BLaER1 (cell line): ENCODE measurements around the gene ADCK1.
"Not testable (repeated sequence)": the region's sequence is repeated elsewhere in the genome, so short reads cannot be mapped to it uniquely, and the experiment has no call there.

Source experiments
- H3K27ac ChIP-seq: shearing (Covaris generic); formaldehyde crosslinking; 2 replicates; pipeline ENCODE4 v1.8.1; 2022
- H3K27me3 ChIP-seq: shearing (Covaris generic); formaldehyde crosslinking; 2 replicates; pipeline ENCODE4 v1.8.1; 2022
- H3K36me3 ChIP-seq: shearing (Covaris generic); formaldehyde crosslinking; 2 replicates; pipeline ENCODE4 v1.8.1; 2022
- H3K4me1 ChIP-seq: shearing (Covaris generic); formaldehyde crosslinking; 2 replicates; pipeline ENCODE4 v1.8.1; 2022
- H3K4me2 ChIP-seq: shearing (Covaris generic); formaldehyde crosslinking; 2 replicates; pipeline ENCODE4 v1.8.1; 2022
- H3K4me3 ChIP-seq: shearing (Covaris generic); formaldehyde crosslinking; 2 replicates; pipeline ENCODE4 v1.8.1; 2022
- H3K9ac ChIP-seq: shearing (Covaris generic); formaldehyde crosslinking; 2 replicates; pipeline ENCODE4 v1.8.1; 2022
- H3K9me3 ChIP-seq: shearing (Covaris generic); formaldehyde crosslinking; 2 replicates; pipeline ENCODE4 v1.8.1; 2022
- H4K20me1 ChIP-seq: shearing (Covaris generic); formaldehyde crosslinking; 2 replicates; pipeline ENCODE4 v1.8.1; 2022
- Cebpa-rat ChIP-seq: shearing (Covaris generic); IDR thresholded peaks from 2 replicates; pipeline ENCODE4 v1.8.1; 2022

ADCK1 gene

GRCh38 chr14:77923131-77923936 is 123.4 kb downstream of the ADCK1 start:
- Histone ChIP-seq H3K27me3 (no peaks in the 10 kb centered on the region), H3K4me1 (no peaks in the 10 kb centered on the region), H3K27ac (no peak overlapping the region), H3K4me3 (no peak overlapping the region), H3K36me3 (no peaks in the 10 kb centered on the region), H3K9ac (no peak overlapping the region), H3K9me3 (peaks cover 9% of the 10 kb centered on the region), H3K4me2 (no peak overlapping the region), H4K20me1 (no peaks in the 10 kb centered on the region)
- no peak for TF ChIP-seq Cebpa-rat

DNA sequence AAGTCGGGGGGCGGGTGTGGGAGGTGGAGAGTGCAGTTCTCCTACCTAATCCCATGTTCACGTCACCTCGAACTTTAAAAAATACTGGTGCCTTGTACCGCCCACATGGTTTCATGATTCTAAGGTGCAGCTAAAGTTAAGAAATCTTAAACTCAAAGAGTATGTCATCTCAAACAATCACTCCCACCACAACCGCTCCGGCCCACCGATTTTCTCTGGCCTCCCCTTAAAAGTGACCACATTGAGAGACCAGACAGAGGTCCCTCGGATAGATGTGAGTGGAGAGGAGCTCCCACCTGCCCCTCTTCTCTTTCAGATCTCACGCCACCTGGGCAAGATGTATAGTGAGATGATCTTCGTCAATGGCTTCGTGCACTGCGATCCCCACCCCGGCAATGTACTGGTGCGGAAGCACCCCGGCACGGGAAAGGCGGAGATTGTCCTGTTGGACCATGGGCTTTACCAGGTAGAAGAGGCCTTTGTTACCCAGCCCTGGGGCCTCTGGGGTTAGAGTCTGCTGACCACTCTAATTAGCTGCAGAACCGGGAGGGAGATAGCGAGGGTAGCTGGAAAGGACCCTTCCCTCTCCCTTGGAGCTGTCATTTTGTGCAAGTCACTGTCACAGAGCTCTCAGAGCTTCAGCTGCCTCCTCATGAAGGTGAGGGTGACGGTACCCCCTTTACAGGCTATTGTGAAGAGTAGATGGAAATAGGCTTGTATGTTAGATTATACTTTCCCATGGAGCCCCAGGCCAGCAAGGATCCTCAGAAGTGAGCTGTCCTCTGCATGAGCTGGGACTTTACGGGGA is 124.4 kb downstream of the ADCK1 start:
- no peak overlapping the region for H3K27ac ChIP-seq
- peaks cover 9% of the 10 kb centered on the region for H3K9me3 ChIP-seq
- H3K4me3 ChIP-seq: no peak overlapping the region
- H3K4me1 ChIP-seq: no peaks in the 10 kb centered on the region
- no peaks in the 10 kb centered on the region for H3K27me3 ChIP-seq
- H3K4me2 ChIP-seq: no peak overlapping the region
- H3K9ac ChIP-seq: no peak overlapping the region
- no peaks in the 10 kb centered on the region for H3K36me3 ChIP-seq
- no peak for TF ChIP-seq Cebpa-rat
- H4K20me1 ChIP-seq: no peaks in the 10 kb centered on the region

GRCh38 chr14:77926942-77927341 is 127.0 kb downstream of the ADCK1 start:
- no peaks in the 10 kb centered on the region for H3K27me3 ChIP-seq
- H4K20me1 ChIP-seq: no peaks in the 10 kb centered on the region
- H3K4me2 ChIP-seq: no peak overlapping the region
- no peak overlapping the region for H3K9ac ChIP-seq
- H3K4me3 ChIP-seq: no peak overlapping the region
- H3K9me3 ChIP-seq: no peaks in the 10 kb centered on the region
- no peak for TF ChIP-seq Cebpa-rat
- no peaks in the 10 kb centered on the region for H3K36me3 ChIP-seq
- H3K4me1 ChIP-seq: no peaks in the 10 kb centered on the region
- no peak overlapping the region for H3K27ac ChIP-seq

GRCh38 chr14:77931441-77931840 is 131.5 kb downstream of the ADCK1 start:
- no peak for TF ChIP-seq Cebpa-rat
- H3K9ac ChIP-seq: no peak overlapping the region
- no peaks in the 10 kb centered on the region for H3K27me3 ChIP-seq
- no peaks in the 10 kb centered on the region for H3K4me1 ChIP-seq
- no peak overlapping the region for H3K27ac ChIP-seq
- H3K9me3 ChIP-seq: peaks cover 34% of the 10 kb centered on the region
- H3K36me3 ChIP-seq: peaks cover 43% of the 10 kb centered on the region
- no peaks in the 10 kb centered on the region for H4K20me1 ChIP-seq
- H3K4me2 ChIP-seq: no peak overlapping the region
- no peak overlapping the region for H3K4me3 ChIP-seq

DNA sequence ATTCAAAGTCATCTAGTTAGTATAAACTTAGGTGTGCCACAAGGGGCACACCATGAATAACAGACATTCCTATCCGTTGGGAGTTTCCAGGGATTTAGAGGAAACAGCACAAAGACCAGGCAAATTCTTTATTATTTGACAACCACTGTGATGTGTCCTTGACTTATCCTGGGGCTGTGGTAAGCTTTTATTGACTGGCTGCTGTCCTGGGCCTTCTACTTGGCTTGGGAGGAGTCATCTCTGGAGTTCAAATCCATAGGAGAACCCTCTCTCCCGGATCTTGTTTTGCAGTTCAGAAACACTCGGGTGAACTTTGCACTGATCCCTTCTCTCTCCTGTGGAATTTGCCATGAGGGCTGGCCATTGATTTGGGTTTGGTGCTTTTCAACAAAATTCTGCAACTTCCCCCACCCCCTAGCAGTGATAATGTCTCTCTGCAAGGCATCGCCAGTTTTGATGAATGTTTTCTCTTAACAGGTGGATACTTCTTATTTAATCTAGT is 136.3 kb downstream of the ADCK1 start:
- no peak overlapping the region for H3K9ac ChIP-seq
- no peak overlapping the region for H3K4me2 ChIP-seq
- H4K20me1 ChIP-seq: no peaks in the 10 kb centered on the region
- no peaks in the 10 kb centered on the region for H3K27me3 ChIP-seq
- H3K36me3 ChIP-seq: peaks cover 45% of the 10 kb centered on the region
- TF ChIP-seq Cebpa-rat: no peak
- H3K27ac ChIP-seq: no peak overlapping the region
- no peaks in the 10 kb centered on the region for H3K4me1 ChIP-seq
- H3K4me3 ChIP-seq: no peak overlapping the region
- H3K9me3 ChIP-seq: peaks cover 52% of the 10 kb centered on the region

GRCh38 chr14:77947372-77947771 is 147.5 kb downstream of the ADCK1 start:
- no peak overlapping the region for H3K9ac ChIP-seq
- H3K4me1 ChIP-seq: peaks cover 15% of the 10 kb centered on the region
- TF ChIP-seq Cebpa-rat: no peak
- H3K9me3 ChIP-seq: peaks cover 54% of the 10 kb centered on the region
- no peak overlapping the region for H3K27ac ChIP-seq
- H3K4me3 ChIP-seq: no peak overlapping the region
- H3K36me3 ChIP-seq: no peaks in the 10 kb centered on the region
- H4K20me1 ChIP-seq: no peaks in the 10 kb centered on the region
- H3K4me2 ChIP-seq: no peak overlapping the region
- H3K27me3 ChIP-seq: no peaks in the 10 kb centered on the region

- Histone ChIP-seq H4K20me1 (no peaks in the 10 kb centered on the region), H3K27ac (no peak overlapping the region), H3K9me3 (peaks cover 41% of the 10 kb centered on the region), H3K4me3 (no peak overlapping the region), H3K27me3 (no peaks in the 10 kb centered on the region), H3K36me3 (no peaks in the 10 kb centered on the region), H3K4me2 (peak overlapping the region; percentile 50), H3K9ac (no peak overlapping the region), H3K4me1 (peaks cover 15% of the 10 kb centered on the region)
- TF ChIP-seq Cebpa-rat: no peak
These were observed 150.6 kb downstream of the ADCK1 start for GRCh38 chr14:77950371-77951063.

- H3K4me1 ChIP-seq: peaks cover 23% of the 10 kb centered on the region
- no peaks in the 10 kb centered on the region for H3K36me3 ChIP-seq
- no peak overlapping the region for H3K4me3 ChIP-seq
- H3K9ac ChIP-seq: no peak overlapping the region
- no peak for TF ChIP-seq Cebpa-rat
- no peak overlapping the region for H3K27ac ChIP-seq
- H3K9me3 ChIP-seq: peaks cover 16% of the 10 kb centered on the region
- H3K4me2 ChIP-seq: peak overlapping the region; percentile 17; the same call in 1 of the 2 replicates
- H3K27me3 ChIP-seq: no peaks in the 10 kb centered on the region
- H4K20me1 ChIP-seq: no peaks in the 10 kb centered on the region
These were observed 156.0 kb downstream of the ADCK1 start for GRCh38 chr14:77955816-77956484.

DNA sequence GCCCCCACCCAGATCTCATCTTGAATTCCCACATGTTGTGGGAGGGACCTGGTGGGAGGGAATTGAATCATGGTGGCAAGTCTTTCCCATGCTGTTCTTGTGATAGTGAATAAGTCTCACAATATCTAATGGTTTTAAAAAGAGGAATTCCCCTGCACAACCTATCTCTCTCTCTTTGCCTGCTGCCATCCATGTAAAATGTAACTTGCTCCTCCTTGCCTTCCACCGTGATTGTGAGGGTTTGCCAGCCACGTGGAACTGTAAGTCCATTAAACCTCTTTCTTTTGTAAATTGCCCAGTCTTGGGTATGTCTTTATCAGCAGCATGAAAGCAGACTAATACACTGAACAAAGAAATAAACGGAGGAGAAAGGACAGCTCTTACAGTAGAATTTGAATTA is 159.8 kb downstream of the ADCK1 start:
- not testable (repeated sequence) for H3K4me2 ChIP-seq, H3K36me3 ChIP-seq
- H3K4me1 ChIP-seq: peaks cover 27% of the 10 kb centered on the region

More for the DNA sequence above, 159.8 kb downstream of the ADCK1 start:
- H3K9me3 ChIP-seq: peaks cover 13% of the 10 kb centered on the region
- H3K27ac ChIP-seq, H3K9ac ChIP-seq, H3K27me3 ChIP-seq, H3K4me3 ChIP-seq, H4K20me1 ChIP-seq: not testable (repeated sequence)
